ENCODE results near the gene NUDT3.

The NUDT3 gene

GRCh38 chr6:34392497-34393190, at the start of gene NUDT3:
NUDT3 (minus strand) TSS chr6:34392669; CDS start chr6:34392362, 307 bp downstream.
- peak within 1 kb of the TSS; percentile 68 for H3K27ac Mint-ChIP-seq

DNA sequence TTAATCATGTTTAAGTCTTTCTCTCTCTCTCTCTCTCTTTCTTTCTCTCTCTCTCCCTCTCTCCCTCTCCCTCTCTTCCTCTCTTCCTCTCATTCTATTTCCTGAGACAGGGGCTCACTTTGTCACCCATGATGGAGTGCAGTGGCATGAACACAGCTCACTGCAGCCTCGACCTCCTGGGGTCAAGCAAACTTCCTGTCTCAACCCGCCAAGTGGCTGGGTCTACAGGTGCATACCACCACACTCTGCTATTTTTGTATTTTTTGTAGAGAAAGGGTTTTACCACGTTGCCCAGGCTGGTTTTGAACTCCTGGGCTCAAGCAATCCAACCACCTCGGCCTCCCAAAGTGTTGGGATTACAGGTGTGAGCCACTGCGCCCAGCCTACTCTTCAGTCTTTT, 49.1 kb upstream of the NUDT3 start:
- Mint-ChIP-seq H3K4me1 (ENCODE audit: low read depth) (peaks cover 2% of the 10 kb centered on the region), H3K9me3 (peaks cover 5% of the 10 kb centered on the region), H3K27ac (no peak overlapping the region), H3K27me3 (ENCODE audit: low read depth) (peaks cover 5% of the 10 kb centered on the region), H3K4me3 (no peak overlapping the region), H3K36me3 (ENCODE audit: low read depth) (no peaks in the 10 kb centered on the region)

More at GRCh38 chr6:34392497-34393190, at the start of gene NUDT3:
- H3K4me3 Mint-ChIP-seq, result peak within 1 kb of the TSS; percentile 92
- peaks cover 9% of the 10 kb centered on the region for H3K4me1 Mint-ChIP-seq (ENCODE audit: low read depth)
- peaks cover 9% of the 10 kb centered on the region for H3K9me3 Mint-ChIP-seq
- H3K27me3 Mint-ChIP-seq (ENCODE audit: low read depth), result no peaks in the 10 kb centered on the region
- H3K36me3 Mint-ChIP-seq (ENCODE audit: low read depth), result peaks cover 4% of the 10 kb centered on the region

- Mint-ChIP-seq H3K4me1 (ENCODE audit: low read depth) (peaks cover 2% of the 10 kb centered on the region), H3K27ac (no peak overlapping the region), H3K9me3 (peaks cover 5% of the 10 kb centered on the region), H3K4me3 (no peak overlapping the region), H3K27me3 (ENCODE audit: low read depth) (no peaks in the 10 kb centered on the region), H3K36me3 (ENCODE audit: low read depth) (no peaks in the 10 kb centered on the region)
Observed at GRCh38 chr6:34439442-34439841, 47.0 kb upstream of the NUDT3 start.

DNA sequence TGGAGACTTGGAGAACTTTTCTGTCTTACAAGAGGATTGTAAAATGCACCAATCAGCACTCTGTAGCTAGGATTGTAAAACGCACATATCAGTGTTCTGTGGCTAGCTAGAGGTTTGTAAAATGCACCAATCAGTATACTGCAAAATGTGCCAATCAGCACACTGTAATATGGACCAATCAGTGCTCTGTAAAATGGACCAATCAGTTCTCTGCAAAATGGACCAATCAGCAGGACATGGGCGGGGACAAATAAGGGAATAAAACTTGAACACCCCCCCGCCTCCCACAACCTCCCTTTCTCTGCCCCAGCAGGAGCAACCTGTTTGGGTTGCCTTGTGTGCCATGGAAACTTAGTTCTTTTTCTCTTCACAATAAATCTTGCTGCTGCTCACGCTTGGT, 46.2 kb upstream of the NUDT3 start:
- Mint-ChIP-seq H3K4me3 (no peak overlapping the region), H3K9me3 (peaks cover 5% of the 10 kb centered on the region), H3K27me3 (ENCODE audit: low read depth) (no peaks in the 10 kb centered on the region), H3K27ac (no peak overlapping the region), H3K36me3 (ENCODE audit: low read depth) (no peaks in the 10 kb centered on the region), H3K4me1 (ENCODE audit: low read depth) (peaks cover 2% of the 10 kb centered on the region)

GRCh38 chr6:34437644-34437970, 45.1 kb upstream of the NUDT3 start:
- Mint-ChIP-seq H3K9me3 (peaks cover 5% of the 10 kb centered on the region), H3K4me1 (ENCODE audit: low read depth) (peaks cover 2% of the 10 kb centered on the region), H3K4me3 (no peak overlapping the region), H3K27me3 (ENCODE audit: low read depth) (no peaks in the 10 kb centered on the region), H3K36me3 (ENCODE audit: low read depth) (no peaks in the 10 kb centered on the region), H3K27ac (no peak overlapping the region)

DNA sequence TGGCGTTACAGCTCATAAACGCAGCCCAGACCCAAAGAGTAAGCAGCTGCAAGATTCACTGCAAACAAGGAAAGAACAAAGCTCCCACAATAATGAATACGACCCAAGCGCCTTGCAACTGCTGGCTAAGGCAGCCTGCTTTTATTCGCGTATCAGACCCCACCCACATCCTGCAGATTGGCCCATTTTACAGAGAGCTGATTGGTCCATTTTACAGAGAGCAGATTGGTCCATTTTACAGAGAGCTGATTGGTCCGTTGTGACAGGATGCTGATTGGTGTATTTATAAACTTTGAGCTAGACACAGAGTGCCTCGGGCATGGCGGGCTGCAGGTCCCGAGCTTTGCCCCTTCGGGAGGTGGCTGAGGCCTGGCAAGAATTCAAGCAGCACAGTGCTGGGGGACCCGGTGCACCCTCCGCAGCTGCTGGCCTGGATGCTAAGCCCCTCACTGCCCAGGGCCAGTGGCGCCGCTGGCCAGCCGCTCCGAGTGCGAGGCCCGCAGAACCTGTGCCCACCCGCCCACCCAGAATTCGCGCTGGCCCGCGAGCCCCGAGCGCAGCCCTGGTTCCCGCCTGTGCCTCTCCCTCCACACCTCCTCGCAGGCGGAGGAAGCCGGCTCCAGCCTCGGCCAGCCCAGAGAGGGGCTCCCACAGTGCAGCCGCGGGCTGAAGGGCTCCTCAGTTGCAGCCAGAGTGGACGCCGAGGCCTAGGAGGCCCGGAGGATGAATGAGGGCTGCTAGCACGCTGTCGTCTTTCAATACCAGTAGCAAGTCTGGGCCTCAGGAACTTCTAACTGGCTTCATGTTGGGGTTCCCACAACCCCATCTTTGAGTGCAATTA, 44.6 kb upstream of the NUDT3 start:
- no peak overlapping the region for H3K27ac Mint-ChIP-seq
- peaks cover 2% of the 10 kb centered on the region for H3K4me1 Mint-ChIP-seq (ENCODE audit: low read depth)
- H3K9me3 Mint-ChIP-seq, result peaks cover 5% of the 10 kb centered on the region

GRCh38 chr6:34435916-34436315, 43.4 kb upstream of the NUDT3 start:
- Mint-ChIP-seq H3K27ac (no peak overlapping the region), H3K36me3 (ENCODE audit: low read depth) (no peaks in the 10 kb centered on the region), H3K4me3 (no peak overlapping the region), H3K4me1 (ENCODE audit: low read depth) (no peaks in the 10 kb centered on the region), H3K27me3 (ENCODE audit: low read depth) (no peaks in the 10 kb centered on the region), H3K9me3 (peaks cover 5% of the 10 kb centered on the region)

More for the DNA sequence above, 44.6 kb upstream of the NUDT3 start:
- Mint-ChIP-seq H3K4me3 (no peak overlapping the region), H3K36me3 (ENCODE audit: low read depth) (no peaks in the 10 kb centered on the region), H3K27me3 (ENCODE audit: low read depth) (no peaks in the 10 kb centered on the region)

DNA sequence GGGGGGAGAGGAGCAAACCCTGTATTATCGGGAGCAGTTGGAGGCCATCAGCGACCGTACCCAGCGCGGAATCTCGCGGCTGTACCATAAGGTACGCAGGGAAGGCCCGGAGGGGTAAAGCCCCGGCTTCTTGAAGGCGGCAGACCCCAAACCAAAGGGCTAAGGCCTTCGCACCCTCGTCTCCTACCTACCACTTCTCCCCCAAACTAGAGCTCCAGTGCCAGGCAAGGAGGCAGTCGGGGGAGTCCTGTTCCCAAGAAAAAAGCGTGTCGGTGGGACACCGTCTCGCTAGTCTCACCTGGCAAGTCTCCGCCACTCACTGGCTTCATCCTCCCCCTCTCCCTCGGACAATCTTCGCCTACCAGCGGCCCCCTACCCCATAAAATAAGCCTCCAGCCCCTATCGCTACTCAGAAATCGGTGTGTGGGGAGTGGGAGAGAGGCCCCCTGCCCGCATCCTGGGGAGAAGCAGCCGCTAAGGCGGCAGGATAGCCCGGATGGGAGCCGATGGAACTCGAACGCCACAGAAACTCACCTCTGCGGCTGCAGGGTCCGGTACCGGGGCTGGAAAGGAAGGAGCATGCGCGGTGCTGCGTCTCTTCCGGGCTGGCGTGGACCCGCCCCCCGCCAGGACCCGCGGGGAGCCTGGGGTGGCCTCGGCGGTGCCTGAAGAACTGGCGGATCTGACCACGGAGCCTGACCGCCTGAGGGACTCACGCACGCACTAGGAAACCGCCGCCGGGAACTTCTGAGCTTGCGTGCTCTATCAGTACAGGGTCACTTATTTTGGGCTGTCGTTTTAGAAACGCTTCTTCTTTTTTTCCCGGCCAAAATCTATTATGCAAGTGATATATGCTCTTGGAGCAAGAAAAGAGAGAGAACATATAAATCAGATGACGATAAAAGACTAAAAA, 33.3 kb upstream of the NUDT3 start, which contains the start of gene RPS10:
TSS of gene RPS10 (minus strand) at position 572 of the 913 bp plus-strand sequence. CDS start 848 bp downstream, outside the sequence.
- H3K4me1 Mint-ChIP-seq (ENCODE audit: low read depth), result peaks cover 18% of the 10 kb centered on the region

GRCh38 chr6:34425132-34425497, 32.6 kb upstream of the NUDT3 start:
- Mint-ChIP-seq H3K4me3 (peak overlapping the region; percentile 98), H3K27ac (peak overlapping the region; percentile 97), H3K36me3 (ENCODE audit: low read depth) (peaks cover 36% of the 10 kb centered on the region), H3K9me3 (no peaks in the 10 kb centered on the region), H3K4me1 (ENCODE audit: low read depth) (peaks cover 18% of the 10 kb centered on the region), H3K27me3 (ENCODE audit: low read depth) (no peaks in the 10 kb centered on the region)

More for the DNA sequence above, 33.3 kb upstream of the NUDT3 start, which contains the start of gene RPS10:
- H3K36me3 Mint-ChIP-seq (ENCODE audit: low read depth), result peaks cover 30% of the 10 kb centered on the region
- H3K27ac Mint-ChIP-seq, result peak within 1 kb of the TSS; percentile 97
- no peaks in the 10 kb centered on the region for H3K27me3 Mint-ChIP-seq (ENCODE audit: low read depth)
- no peaks in the 10 kb centered on the region for H3K9me3 Mint-ChIP-seq
- H3K4me3 Mint-ChIP-seq, result peak within 1 kb of the TSS; percentile 98

- peaks cover 39% of the 10 kb centered on the region for H3K36me3 Mint-ChIP-seq (ENCODE audit: low read depth)
- no peaks in the 10 kb centered on the region for H3K27me3 Mint-ChIP-seq (ENCODE audit: low read depth)
- no peaks in the 10 kb centered on the region for H3K9me3 Mint-ChIP-seq
- peaks cover 20% of the 10 kb centered on the region for H3K4me1 Mint-ChIP-seq (ENCODE audit: low read depth)
- peak overlapping the region; percentile 98 for H3K4me3 Mint-ChIP-seq
- H3K27ac Mint-ChIP-seq, result peak overlapping the region; percentile 97
Observed at GRCh38 chr6:34424200-34425131, 32.0 kb upstream of the NUDT3 start.

DNA sequence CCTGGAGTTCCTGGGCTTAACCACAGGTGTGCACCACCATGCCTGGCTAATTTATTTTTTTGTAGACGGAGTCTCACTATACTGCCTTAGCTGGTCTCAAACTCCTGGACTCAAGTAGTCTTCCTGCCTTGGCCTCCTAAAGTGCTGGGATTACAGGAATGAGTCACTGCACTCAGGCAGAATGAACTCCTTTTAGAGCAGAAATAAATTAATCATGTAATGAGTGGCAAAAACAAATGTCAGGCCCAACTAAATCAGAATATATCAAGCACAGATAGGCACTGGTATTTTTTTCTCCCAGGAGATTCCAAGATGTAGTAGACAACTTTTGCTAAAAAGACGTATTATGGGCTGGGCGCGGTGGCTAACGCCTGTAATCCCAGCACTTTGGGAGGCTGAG, 30.8 kb upstream of the NUDT3 start:
- Mint-ChIP-seq H3K36me3 (ENCODE audit: low read depth) (peaks cover 45% of the 10 kb centered on the region), H3K4me3 (no peak overlapping the region), H3K9me3 (no peaks in the 10 kb centered on the region), H3K4me1 (ENCODE audit: low read depth) (peaks cover 20% of the 10 kb centered on the region), H3K27me3 (ENCODE audit: low read depth) (no peaks in the 10 kb centered on the region), H3K27ac (no peak overlapping the region)

DNA sequence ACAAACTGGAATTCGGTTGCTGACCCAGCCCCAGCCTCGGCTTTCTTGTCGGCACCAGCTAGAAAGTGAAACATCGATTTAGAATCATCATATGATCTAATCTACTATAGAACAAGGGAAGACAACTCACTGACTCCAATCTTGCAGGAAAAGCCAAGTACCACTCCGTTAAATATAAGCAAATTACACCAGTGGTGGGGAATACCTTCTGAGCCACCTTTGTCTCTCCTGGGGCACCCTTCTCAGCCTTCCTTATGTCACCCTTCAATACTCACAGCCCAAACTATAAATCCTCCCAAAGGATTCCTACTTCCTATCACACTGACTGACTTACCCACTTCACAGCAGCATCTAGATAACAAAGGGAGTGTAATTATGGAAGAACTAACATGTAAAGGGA, 25.9 kb upstream of the NUDT3 start:
- H3K27ac Mint-ChIP-seq, result no peak overlapping the region
- H3K36me3 Mint-ChIP-seq (ENCODE audit: low read depth), result peaks cover 53% of the 10 kb centered on the region

DNA sequence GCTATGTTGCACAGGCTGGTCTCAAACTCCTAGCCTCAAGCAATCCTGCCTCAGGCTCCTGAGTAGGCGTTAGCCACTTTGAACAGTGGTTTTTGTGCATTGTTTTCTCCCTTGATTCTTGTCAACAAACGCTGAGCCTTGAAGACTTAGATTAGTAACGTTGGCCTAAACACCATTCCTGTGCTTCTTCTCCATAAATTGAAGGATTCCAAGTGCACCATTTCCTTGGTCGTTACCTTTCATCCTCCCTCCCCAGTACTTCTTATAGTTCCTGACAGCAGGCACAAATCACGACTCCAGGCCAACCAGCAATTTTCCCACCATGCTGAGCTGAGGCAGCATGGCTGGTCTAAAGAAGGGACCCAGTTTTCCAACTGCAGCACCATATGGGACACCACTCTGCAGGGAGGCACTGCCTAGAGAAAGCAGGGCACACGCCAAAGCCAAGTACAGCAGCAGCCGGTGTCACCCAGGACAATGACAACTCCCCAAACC, 24.5 kb upstream of the NUDT3 start:
- Mint-ChIP-seq H3K4me1 (ENCODE audit: low read depth) (peaks cover 8% of the 10 kb centered on the region), H3K9me3 (no peaks in the 10 kb centered on the region), H3K36me3 (ENCODE audit: low read depth) (peaks cover 52% of the 10 kb centered on the region), H3K4me3 (no peak overlapping the region), H3K27me3 (ENCODE audit: low read depth) (no peaks in the 10 kb centered on the region), H3K27ac (no peak overlapping the region)

More for the DNA sequence above, 25.9 kb upstream of the NUDT3 start:
- H3K4me3 Mint-ChIP-seq, result no peak overlapping the region
- no peaks in the 10 kb centered on the region for H3K27me3 Mint-ChIP-seq (ENCODE audit: low read depth)
- no peaks in the 10 kb centered on the region for H3K9me3 Mint-ChIP-seq
- H3K4me1 Mint-ChIP-seq (ENCODE audit: low read depth), result peaks cover 11% of the 10 kb centered on the region
